Measurements from ENCODE around the gene FADS2. TPM values are rescaled to one million over a fixed set of nuclear protein-coding genes. Genes with fewer than 3 reads are reported as not detected.

The FADS2 gene
- total RNA-seq, 4 donors from 2014 or later, result 2.8 to 9.3 (median 7.0) TPM

- Histone ChIP-seq H3K4me3 (replicated peaks in 1 of 3) (peak overlapping the region in 2 of 3 donors; percentile 19 to 59), H3K36me3 (no peaks in the 10 kb centered on the region), H3K27ac (peak overlapping the region; percentile 50 to 96 (median 55)), H3K27me3 (no peaks in the 10 kb centered on the region), H3K4me1 (peaks cover 6 to 15% of the 10 kb centered on the region in 2 donors), H3K9me3 (no peaks in the 10 kb centered on the region)
- intact Hi-C loops (cut with DNase I), result no loop called here
- TF ChIP-seq CTCF (IDR thresholded peaks at IDR 0.05) (no peak), POLR2A (IDR thresholded peaks at IDR 0.05) (no peak)
- WGBS, 2 donors, result 75 to 79% methylated on average over 16 of the region's 16 CpGs
- DNase-seq, result peak; percentile 17 to 22
Observed at GRCh38 chr11:61814247-61814957, 13.7 kb upstream of the FADS2 start.

GRCh38 chr11:61814958-61815789 is 12.9 kb upstream of the FADS2 start:
- DNase-seq, result peak; percentile 95 to 97
- Histone ChIP-seq H3K27me3 (no peaks in the 10 kb centered on the region), H3K36me3 (no peaks in the 10 kb centered on the region), H3K27ac (peak overlapping the region; percentile 91 to 97 (median 96)), H3K9me3 (no peaks in the 10 kb centered on the region), H3K4me1 (peaks cover 6 to 15% of the 10 kb centered on the region in 2 donors), H3K4me3 (replicated peaks in 1 of 3) (peak overlapping the region; percentile 40 to 59 (median 53))
- intact Hi-C loops (cut with DNase I), result no loop called here
- TF ChIP-seq POLR2A (IDR thresholded peaks at IDR 0.05), result peak; percentile 88 to 92
- TF ChIP-seq CTCF (IDR thresholded peaks at IDR 0.05), result peak in 2 of 6 experiments; percentile 9
- 1% methylated on average over 31 to 41 of the region's 66 CpGs for WGBS, 2 donors

GRCh38 chr11:61815790-61816735 is 12.0 kb upstream of the FADS2 start:
- no peak for TF ChIP-seq POLR2A (IDR thresholded peaks at IDR 0.05)
- no peak for TF ChIP-seq CTCF (IDR thresholded peaks at IDR 0.05)
- intact Hi-C loops (cut with DNase I), result no loop called here
- Histone ChIP-seq H3K27me3 (no peaks in the 10 kb centered on the region), H3K27ac (peak overlapping the region; percentile 91 to 97 (median 96)), H3K9me3 (no peaks in the 10 kb centered on the region), H3K4me3 (replicated peaks in 1 of 3) (peak overlapping the region; percentile 40 to 59 (median 53)), H3K4me1 (peaks cover 6 to 15% of the 10 kb centered on the region in 2 donors), H3K36me3 (no peaks in the 10 kb centered on the region)
- 0 to 2% methylated on average over 28 to 49 of the region's 69 CpGs for WGBS, 2 donors
- peak; percentile 70 to 72 for DNase-seq

- peak in 3 of 6 experiments; percentile 44 to 48 (median 46) for TF ChIP-seq CTCF (IDR thresholded peaks at IDR 0.05)
- peak in 1 of 2 donors; percentile 35 for TF ChIP-seq POLR2A (IDR thresholded peaks at IDR 0.05)
- Histone ChIP-seq H3K27ac (peak within 1 kb of the TSS; percentile 91 to 97 (median 96)), H3K9me3 (no peaks in the 10 kb centered on the region), H3K36me3 (no peaks in the 10 kb centered on the region), H3K27me3 (no peaks in the 10 kb centered on the region), H3K4me3 (replicated peaks in 1 of 3) (peak within 1 kb of the TSS; percentile 40 to 59 (median 53)), H3K4me1 (peaks cover 6 to 15% of the 10 kb centered on the region in 2 donors)
- intact Hi-C loops (cut with DNase I), result no loop called here
- WGBS, 2 donors, result 1 to 2% methylated on average over 16 to 20 of the region's 73 CpGs
- peak; percentile 82 to 88 for DNase-seq
Observed at GRCh38 chr11:61816736-61817455, 11.2 kb upstream of the FADS2 start, which contains the start of gene FADS1. Gene FADS1 (minus strand): TSS chr11:61817003. CDS start chr11:61816929, 74 bp downstream.
